H1 (cell line): Measurements from ENCODE around the gene NR1D2. TPM values are rescaled to one million over a fixed set of nuclear protein-coding genes. Genes with fewer than 3 reads are reported as not detected.

ENCODE experiments used
- CTCF ChIA-PET: fragments of 300-600 bp; sonication (Branson Sonifier 250); formaldehyde crosslinking; loops from one replicate; lab custom pipeline; 2021; ENCODE audit not compliant: partially characterized antibody; lab: Charles Lee
- POLR2A ChIA-PET: fragments of 300-600 bp; sonication (Branson Sonifier 250); formaldehyde crosslinking; loops from one replicate; lab custom pipeline; 2021; ENCODE audit warnings: inconsistent platforms; ENCODE audit not compliant: partially characterized antibody; lab: Charles Lee
- DNase-seq, 2 experiments: peaks; one replicate each; pipeline versions ENCODE4 v3.0.0 to v3.0.0-alpha.2; 2010 to 2022; ENCODE audit warnings: low spot score in 2 of 2, low read depth in 1 of 2, mixed read lengths in 1 of 2
- FAIRE-seq: peaks from 2 replicates; lab custom pipeline; 2011; peaks lifted over from hg19 to GRCh38; lab: Jason Lieb, UNC
- H2AFZ ChIP-seq: 2 replicates; pipeline ENCODE4 v1.8.1; 2012; ENCODE audit warnings: low read length, inconsistent platforms
- H2AK5ac ChIP-seq: 2 replicates; pipeline ENCODE4 v1.6.1; 2013; ENCODE audit warnings: low read depth, low read length
- H2BK120ac ChIP-seq: replicated peaks from 2 replicates; pipeline ENCODE3; 2013; ENCODE audit warnings: low read depth, low read length, inconsistent platforms
- H2BK12ac ChIP-seq: 2 replicates; pipeline ENCODE4 v1.6.1; 2013; ENCODE audit warnings: low read depth, low read length
- H2BK15ac ChIP-seq: 2 replicates; pipeline ENCODE4 v1.6.1; 2013; ENCODE audit warnings: low read length
- H2BK20ac ChIP-seq: 2 replicates; pipeline ENCODE4 v1.6.1; 2013; ENCODE audit warnings: low read length
- H2BK5ac ChIP-seq: 2 replicates; pipeline ENCODE4 v1.6.1; 2013; ENCODE audit warnings: low read depth, low read length
- H3K14ac ChIP-seq: 2 replicates; pipeline ENCODE4 v1.6.1; 2013; ENCODE audit warnings: inconsistent platforms; ENCODE audit not compliant: insufficient read length
- H3K18ac ChIP-seq: 2 replicates; pipeline ENCODE4 v1.6.1; 2013; ENCODE audit warnings: low read length; ENCODE audit errors: extremely low read depth
- H3K23ac ChIP-seq: 2 replicates; pipeline ENCODE4 v1.6.1; 2013; ENCODE audit warnings: inconsistent platforms; ENCODE audit not compliant: insufficient read length
- H3K23me2 ChIP-seq: 2 replicates; pipeline ENCODE4 v1.6.1; 2013; ENCODE audit warnings: low read depth, low read length
- H3K27ac ChIP-seq: 2 replicates; pipeline ENCODE4 v1.6.1; 2011; ENCODE audit warnings: low read depth, low read length, inconsistent platforms
- H3K27me3 ChIP-seq, 4 experiments: replicated peaks in 1 of 4; 1 replicate in 1 of 4; 2 replicates in 3 of 4; pipeline versions ENCODE4 v1.6.1 to v1.8.1; 2011 to 2013; ENCODE audit warnings: low read length in 3 of 4, mild to moderate bottlenecking in 3 of 4, inconsistent platforms in 2 of 4, mixed read lengths in 2 of 4, moderate library complexity in 1 of 4; ENCODE audit not compliant: control insufficient read depth in 3 of 4, insufficient read depth in 3 of 4; ENCODE audit errors: extremely low read depth in 1 of 4
- H3K36me3 ChIP-seq, 4 experiments: 2 replicates each; pipeline versions ENCODE4 v1.6.1 to v1.8.1; 2011 to 2013; ENCODE audit warnings: mild to moderate bottlenecking in 4 of 4, low read length in 3 of 4, moderate library complexity in 2 of 4, control low read depth in 1 of 4, inconsistent platforms in 1 of 4; ENCODE audit not compliant: insufficient read depth in 4 of 4, control insufficient read depth in 2 of 4
- H3K4ac ChIP-seq: replicated peaks from 2 replicates; pipeline ENCODE3; 2013; ENCODE audit warnings: low read length, low read depth, mixed read lengths, inconsistent platforms; ENCODE audit not compliant: insufficient read length
- H3K4me1 ChIP-seq, 4 experiments: replicated peaks in 1 of 4; 1 replicate in 1 of 4; 2 replicates in 3 of 4; pipeline versions ENCODE4 v1.6.1 to v1.8.1; 2011 to 2013; ENCODE audit warnings: low read length in 3 of 4, inconsistent platforms in 2 of 4, mixed read lengths in 1 of 4; ENCODE audit not compliant: insufficient read depth in 4 of 4, control insufficient read depth in 3 of 4
- H3K4me2 ChIP-seq, 2 experiments: 2 replicates each; pipeline versions ENCODE4 v1.6.1 to v1.8.1; 2011 to 2013; ENCODE audit warnings: low read depth in 2 of 2, low read length in 2 of 2, control low read depth in 1 of 2, inconsistent platforms in 1 of 2, mild to moderate bottlenecking in 1 of 2; ENCODE audit not compliant: insufficient read depth in 1 of 2
- H3K4me3 ChIP-seq, 4 experiments: fragments of 200-600, 300-600 bp in 1 of 4; sonication (generic), shearing (Covaris generic), sonication (Bioruptor Twin) in 1 of 4; 2 replicates each; pipeline versions ENCODE4 v1.5.1 to v1.8.1; 2011 to 2016; ENCODE audit warnings: low read length in 4 of 4, low read depth in 3 of 4, control low read depth in 2 of 4, inconsistent platforms in 2 of 4, mild to moderate bottlenecking in 2 of 4, mixed read lengths in 1 of 4, moderate library complexity in 1 of 4; ENCODE audit not compliant: insufficient read depth in 2 of 4; ENCODE audit errors: extremely low read depth in 1 of 4
- H3K56ac ChIP-seq: replicated peaks from 2 replicates; pipeline ENCODE3; 2013; ENCODE audit warnings: low read depth, mild to moderate bottlenecking, mixed read lengths, low read length, inconsistent platforms; ENCODE audit not compliant: insufficient read length
- H3K79me1 ChIP-seq: 2 replicates; pipeline ENCODE4 v1.6.1; 2013; ENCODE audit warnings: low read depth, low read length, control low read depth
- H3K79me2 ChIP-seq, 2 experiments: 2 replicates each; pipeline versions ENCODE4 v1.6.1 to v1.8.1; 2012 to 2013; ENCODE audit warnings: low read length in 2 of 2, mild to moderate bottlenecking in 2 of 2, inconsistent platforms in 1 of 2; ENCODE audit not compliant: insufficient read depth in 2 of 2, control insufficient read depth in 1 of 2
- H3K9ac ChIP-seq, 4 experiments: replicated peaks in 1 of 4; 1 replicate in 1 of 4; 2 replicates in 3 of 4; pipeline versions ENCODE4 v1.6.1 to v1.8.1; 2011 to 2013; ENCODE audit warnings: low read depth in 3 of 4, low read length in 3 of 4, control low read depth in 2 of 4, mild to moderate bottlenecking in 2 of 4, moderate library complexity in 2 of 4, inconsistent platforms in 1 of 4; ENCODE audit errors: extremely low read depth in 1 of 4
- H3K9me3 ChIP-seq, 2 experiments: 2 replicates each; pipeline versions ENCODE4 v1.6.1 to v1.8.1; 2012 to 2013; ENCODE audit warnings: mild to moderate bottlenecking in 2 of 2, moderate library complexity in 2 of 2, control low read depth in 1 of 2, inconsistent platforms in 1 of 2, low read depth in 1 of 2, low read length in 1 of 2, mixed read lengths in 1 of 2; ENCODE audit not compliant: insufficient read depth in 2 of 2
- H4K20me1 ChIP-seq, 2 experiments: replicated peaks in 1 of 2; 2 replicates each; pipeline versions ENCODE3 to v1.8.1; 2011 to 2013; ENCODE audit warnings: inconsistent platforms in 2 of 2, low read length in 2 of 2, mild to moderate bottlenecking in 1 of 2; ENCODE audit not compliant: insufficient read depth in 2 of 2, control insufficient read depth in 1 of 2
- H4K5ac ChIP-seq: 2 replicates; pipeline ENCODE4 v1.6.1; 2013; ENCODE audit warnings: low read length, low read depth, mixed read lengths, inconsistent platforms; ENCODE audit not compliant: insufficient read length
- H4K8ac ChIP-seq: 2 replicates; pipeline ENCODE4 v1.8.0; 2013; ENCODE audit warnings: mild to moderate bottlenecking, moderate library complexity, low read length, inconsistent platforms; ENCODE audit not compliant: insufficient read depth; ENCODE audit errors: extremely low read depth
- H4K91ac ChIP-seq: replicated peaks from 2 replicates; pipeline ENCODE3; 2013; ENCODE audit warnings: low read length, mixed read lengths, inconsistent platforms; ENCODE audit not compliant: insufficient read length
- BACH1 ChIP-seq: IDR thresholded peaks from 2 replicates; pipeline ENCODE4 v1.6.1; 2012; ENCODE audit warnings: low read length, improper control_type of control experiment
- CBX5 ChIP-seq: fragments of 300-800, 300-1000 bp; sonication (generic); IDR thresholded peaks from 2 replicates; pipeline ENCODE4 v1.7.1; 2016; ENCODE audit warnings: antibody characterized with exemption, low read length, low read depth
- CEBPB ChIP-seq: IDR thresholded peaks from 2 replicates; pipeline ENCODE4 v1.6.1; 2012; ENCODE audit warnings: low read depth, low read length
- EGR1 ChIP-seq: IDR thresholded peaks from 2 replicates; pipeline ENCODE4 v1.6.1; 2011; ENCODE audit warnings: low read depth, low read length, borderline replicate concordance
- FOSL1 ChIP-seq: IDR thresholded peaks from 2 replicates; pipeline ENCODE4 v1.6.1; 2011; ENCODE audit warnings: mild to moderate bottlenecking, low read depth, low read length, moderate library complexity; ENCODE audit not compliant: insufficient read depth
- GTF2F1 ChIP-seq: IDR thresholded peaks from 2 replicates; pipeline ENCODE4 v1.6.1; 2012; ENCODE audit warnings: low read depth, low read length, improper control_type of control experiment, borderline replicate concordance
- HDAC6 ChIP-seq: IDR thresholded peaks from one replicate; pipeline ENCODE4 v1.7.1; 2012; ENCODE audit warnings: low read depth, mild to moderate bottlenecking, inconsistent platforms, low read length, moderate library complexity
- MAFK ChIP-seq: IDR thresholded peaks from 2 replicates; pipeline ENCODE4 v1.6.1; 2012; ENCODE audit warnings: low read depth, mild to moderate bottlenecking, improper control_type of control experiment, low read length
- NRF1 ChIP-seq: IDR thresholded peaks from 2 replicates; pipeline ENCODE4 v1.6.1; 2011; ENCODE audit warnings: mild to moderate bottlenecking, low read depth, low read length, improper control_type of control experiment
- POLR2A ChIP-seq, 2 experiments: IDR thresholded peaks; 1 replicate in 1 of 2; 2 replicates in 1 of 2; pipeline ENCODE4 v1.6.1; 2011; ENCODE audit warnings: low read depth in 2 of 2, low read length in 2 of 2, mild to moderate bottlenecking in 2 of 2; ENCODE audit errors: control extremely low read depth in 1 of 2
- POU5F1 ChIP-seq: IDR thresholded peaks from 2 replicates; pipeline ENCODE4 v1.6.1; 2011; ENCODE audit warnings: low read depth, mild to moderate bottlenecking, low read length, moderate library complexity
- SAP30 ChIP-seq: fragments of 300-600 bp; sonication (generic); IDR thresholded peaks from 2 replicates; pipeline ENCODE4 v1.7.1; 2012; ENCODE audit warnings: low read length, moderate library complexity, mild to moderate bottlenecking, inconsistent platforms; ENCODE audit not compliant: insufficient read depth, insufficient replicate concordance
- SIX5 ChIP-seq: IDR thresholded peaks from 2 replicates; pipeline ENCODE4 v1.6.1; 2011; ENCODE audit warnings: mild to moderate bottlenecking, low read depth, low read length
- SP2 ChIP-seq: IDR thresholded peaks from 2 replicates; pipeline ENCODE4 v1.6.1; 2012; ENCODE audit warnings: mild to moderate bottlenecking, low read length, inconsistent platforms
- SRF ChIP-seq: IDR thresholded peaks from 2 replicates; pipeline ENCODE4 v1.6.1; 2011; ENCODE audit warnings: mild to moderate bottlenecking, low read depth, low read length, moderate library complexity
- TAF7 ChIP-seq: optimal IDR thresholded peaks from 2 replicates; pipeline ENCODE3; 2011; ENCODE audit warnings: low read depth, mild to moderate bottlenecking, inconsistent platforms, low read length, moderate library complexity, borderline replicate concordance
- TBP ChIP-seq: IDR thresholded peaks from 2 replicates; pipeline ENCODE4 v1.6.1; 2011; ENCODE audit warnings: low read depth, low read length, improper control_type of control experiment
- polyA plus RNA-seq, 7 experiments: library from polyadenylated mRNA; depleted of rRNA in 3 of 7; stranded (reverse) in 5 of 7; unstranded in 2 of 7; fragments of >200 nt in 5 of 7; fragments of 200-250 nt in 2 of 7; gene quantifications; 1 replicate in 5 of 7; 2 replicates in 1 of 7; 4 replicates in 1 of 7; pipeline versions ENCODE4 v1.2.1 to v1.2.3, GENCODE V29; 2011 to 2013; ENCODE audit warnings: missing spikeins in 2 of 7, mixed read lengths in 2 of 7
- total RNA-seq: library from RNA; stranded (reverse); fragmentation: NEBNext Ultra II Directional; extraction: Animal tissue kit (Norgen Biotek cat#: 25700); gene quantifications from 2 replicates; pipeline ENCODE4 v1.2.1, GENCODE V29; 2021

The NR1D2 gene
- total and polyA plus RNA-seq, 2 of the 8 experiments (the other 6 are each of a cell fraction or from before 2014, with no cell fraction given): 5.9 to 21.7 TPM

DNA sequence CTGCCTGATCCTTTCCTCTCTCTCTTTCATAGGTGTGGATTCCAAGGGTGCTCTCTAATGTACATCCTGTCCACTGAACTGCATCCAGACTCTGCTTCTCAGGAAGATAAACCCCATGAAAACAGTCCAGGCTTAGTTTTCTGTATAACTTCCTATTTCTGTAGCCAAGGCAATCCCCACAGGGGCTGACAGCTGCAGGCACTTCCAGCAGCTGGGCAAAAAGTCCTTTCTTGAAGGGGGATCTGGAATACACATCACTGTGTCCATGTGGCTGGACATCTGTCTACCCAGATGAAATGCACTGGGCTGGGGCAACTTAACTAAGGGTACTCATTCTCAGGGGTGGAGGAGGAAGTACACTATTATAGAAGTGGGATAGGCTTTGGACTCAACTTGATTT is 72.2 kb downstream of the NR1D2 start:
- Histone ChIP-seq H3K27me3 (no peaks in the 10 kb centered on the region), H2BK12ac (no peak overlapping the region), H4K20me1 (no peaks in the 10 kb centered on the region), H4K5ac (no peak overlapping the region), H3K23ac (no peak overlapping the region), H2AK5ac (no peak overlapping the region), H2AFZ (no peak overlapping the region), H3K18ac (no peak overlapping the region), H3K9ac (no peak overlapping the region), H3K79me1 (no peaks in the 10 kb centered on the region), H2BK120ac (no peak overlapping the region), H3K4ac (no peak overlapping the region), H2BK5ac (no peak overlapping the region), H2BK15ac (no peak overlapping the region), H4K91ac (no peak overlapping the region), H4K8ac (no peak overlapping the region), H3K36me3 (no peaks in the 10 kb centered on the region), H3K27ac (no peak overlapping the region), H3K23me2 (no peaks in the 10 kb centered on the region), H3K4me2 (no peak overlapping the region), H2BK20ac (no peak overlapping the region), H3K14ac (no peak overlapping the region), H3K4me3 (no peak overlapping the region), H3K79me2 (no peaks in the 10 kb centered on the region), H3K56ac (no peak overlapping the region), H3K9me3 (no peaks in the 10 kb centered on the region), H3K4me1 (no peaks in the 10 kb centered on the region; a peak in 1 of 7 replicates)
- POLR2A ChIA-PET: no interaction called here
- no peak for FAIRE-seq
- DNase-seq: no peak
- TF ChIP-seq NRF1 (no peak), CBX5 (no peak), FOSL1 (no peak), TAF7 (no peak), POLR2A (IDR thresholded peaks at IDR 0.05; ENCODE audit: control extremely low read depth in 1 of 2, low read depth in 2 of 2, low read length in 2 of 2) (no peak), POU5F1 (no peak), SIX5 (no peak), SP2 (no peak), SAP30 (no peak), MAFK (no peak), CEBPB (no peak), TBP (no peak), BACH1 (no peak), HDAC6 (no peak), GTF2F1 (no peak), EGR1 (no peak), SRF (no peak)
- CTCF ChIA-PET: no interaction called here
